GM12891 (cell line): ENCODE results near the gene GCNT2.
"Not testable (repeated sequence)": the region's sequence is repeated elsewhere in the genome, so short reads cannot be mapped to it uniquely, and the experiment has no call there.

Experiments used
- DNase-seq: peaks from one replicate; pipeline ENCODE4 v3.0.0; 2011; ENCODE audit warnings: low spot score; ENCODE audit not compliant: insufficient read length
- FAIRE-seq: peaks from 2 replicates; lab custom pipeline; 2011; peaks lifted over from hg19 to GRCh38; lab: Jason Lieb, UNC
- PAX5 ChIP-seq: IDR thresholded peaks from 2 replicates; pipeline ENCODE4 v1.6.1; 2011; ENCODE audit warnings: low read length, moderate library complexity, mild to moderate bottlenecking; ENCODE audit not compliant: insufficient read depth, severe bottlenecking
- POLR2A ChIP-seq: IDR thresholded peaks from 2 replicates; pipeline ENCODE4 v1.6.1; 2011; ENCODE audit warnings: low read depth, low read length, control low read depth
- POLR2AphosphoS5 ChIP-seq: IDR thresholded peaks from 2 replicates; pipeline ENCODE4 v1.6.1; 2011; ENCODE audit warnings: low read depth, low read length, control low read depth
- POU2F2 ChIP-seq: IDR thresholded peaks from 2 replicates; pipeline ENCODE4 v1.6.1; 2011; ENCODE audit warnings: low read depth, mild to moderate bottlenecking, control low read depth, low read length, moderate library complexity
- SPI1 ChIP-seq: IDR thresholded peaks from 2 replicates; pipeline ENCODE4 v1.6.1; 2011; ENCODE audit warnings: low read depth, low read length, control low read depth
- TAF1 ChIP-seq: IDR thresholded peaks from 2 replicates; pipeline ENCODE4 v1.6.1; 2011; ENCODE audit warnings: low read depth, low read length, control low read depth

The GCNT2 gene

DNA sequence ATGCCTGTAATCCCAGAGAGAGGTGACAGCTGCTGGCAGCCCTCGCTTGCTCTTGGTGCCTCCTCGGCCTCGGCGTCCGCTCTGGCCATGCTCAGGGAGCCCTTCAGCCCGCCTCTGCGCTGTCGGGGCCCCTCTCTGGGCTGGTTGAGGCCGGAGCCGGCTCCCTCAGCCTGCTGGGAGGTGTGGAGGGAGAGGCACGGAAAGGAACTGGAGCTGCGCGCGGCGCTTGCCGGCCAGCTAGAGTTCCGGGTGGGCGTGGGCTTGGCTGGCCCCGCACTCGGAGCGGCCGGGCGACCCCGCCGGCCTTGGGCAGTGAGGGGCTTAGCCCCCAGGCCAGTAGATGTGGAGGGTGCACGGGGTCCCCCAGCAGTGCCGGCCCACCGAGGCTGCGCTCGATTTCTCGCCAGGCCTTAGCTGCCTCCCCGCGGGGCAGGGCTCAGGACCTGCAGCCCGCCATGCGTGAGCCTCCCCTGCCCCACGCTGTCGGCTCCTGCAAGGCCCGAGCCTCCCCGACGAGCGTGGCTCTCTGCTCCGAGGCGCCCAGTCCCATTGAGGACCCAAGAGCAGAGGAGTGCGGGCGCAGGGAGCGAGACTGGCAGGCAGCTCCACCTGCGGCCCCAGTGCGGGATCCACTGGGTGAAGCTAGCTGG is 138.7 kb downstream of the GCNT2 start:
- no peak for FAIRE-seq

DNA sequence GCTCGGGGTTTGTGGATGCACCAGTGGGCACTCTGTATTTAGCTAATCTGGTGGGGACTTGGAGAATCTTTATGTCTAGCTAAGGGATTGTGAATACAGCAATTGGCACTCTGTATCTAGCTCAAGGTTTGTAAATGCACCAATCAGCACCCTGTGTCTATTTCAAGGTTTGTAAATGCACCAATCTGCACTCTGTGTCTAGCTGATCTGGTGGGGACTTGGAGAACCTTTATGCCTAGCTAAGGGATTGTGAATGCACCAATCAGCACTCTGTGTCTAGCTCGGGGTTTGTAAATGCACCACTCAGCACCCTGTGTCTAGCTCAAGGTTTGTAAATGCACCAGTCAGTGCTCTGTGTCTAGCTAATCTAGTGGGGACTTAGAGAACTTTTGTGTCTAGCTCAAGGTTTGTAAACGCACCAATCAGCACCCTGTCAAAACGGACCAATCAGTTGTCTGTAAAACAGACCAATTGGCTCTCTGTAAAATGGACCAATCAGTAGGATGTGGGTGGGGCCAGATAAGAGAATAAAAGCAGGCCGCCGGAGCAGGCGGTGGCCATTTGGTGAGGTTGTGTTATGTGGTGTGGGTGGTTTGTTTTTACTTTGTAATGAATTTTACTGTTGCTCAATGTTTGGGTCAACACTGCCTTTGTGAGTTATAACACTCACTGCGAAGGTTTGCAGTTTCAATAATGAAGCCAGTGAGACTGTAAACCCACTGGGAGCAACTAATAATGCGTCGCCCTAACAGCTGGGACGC is 139.5 kb downstream of the GCNT2 start:
- DNase-seq, FAIRE-seq: not testable (repeated sequence)

More for the DNA sequence above, 138.7 kb downstream of the GCNT2 start:
- DNase-seq = no peak
- TF ChIP-seq SPI1 = no peak
- no peak for TF ChIP-seq POLR2A

DNA sequence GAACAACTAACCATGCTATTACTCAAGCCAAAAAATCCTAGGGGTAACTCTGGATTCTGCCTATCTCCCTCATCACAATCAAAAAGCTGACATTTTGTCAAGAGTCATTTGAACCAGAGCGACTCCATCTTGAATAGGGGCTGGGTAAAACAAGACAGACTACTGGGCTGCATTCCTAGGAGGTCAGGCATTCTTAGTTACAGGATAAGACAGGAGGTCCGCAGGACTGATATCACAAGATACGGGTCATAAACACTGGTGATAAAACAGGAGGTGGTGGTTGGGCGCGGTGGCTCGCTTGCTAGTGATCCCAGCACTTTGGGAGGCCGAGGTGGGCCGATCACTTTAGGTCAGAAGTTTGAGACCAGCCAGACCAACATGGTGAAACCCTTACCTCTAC is 141.1 kb downstream of the GCNT2 start:
- FAIRE-seq = no peak
- DNase-seq = no peak
- TF ChIP-seq POLR2A (no peak), PAX5 (no peak), POLR2AphosphoS5 (no peak), TAF1 (no peak), SPI1 (no peak), POU2F2 (no peak)

DNA sequence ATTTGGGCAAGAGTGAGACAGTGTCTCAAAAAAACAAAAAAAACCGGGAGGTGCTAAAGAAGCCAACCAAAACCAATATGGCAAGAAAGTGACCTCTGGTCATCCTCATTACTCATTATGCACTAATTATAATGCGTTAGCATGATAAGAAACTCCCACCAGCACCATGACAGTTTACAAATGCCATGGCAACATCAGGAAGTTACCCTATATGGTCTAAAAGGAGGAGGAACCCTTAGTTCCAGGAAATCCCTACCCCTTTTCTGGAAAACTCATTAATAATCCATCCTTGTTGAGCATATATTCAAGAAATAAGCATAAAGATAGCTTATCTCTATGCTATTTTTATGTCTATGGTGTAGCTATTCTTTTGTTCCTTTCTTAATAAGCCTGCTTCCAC is 141.6 kb downstream of the GCNT2 start:
- TF ChIP-seq POLR2AphosphoS5 = no peak
- TF ChIP-seq TAF1 = no peak
- no peak for TF ChIP-seq POLR2A
- TF ChIP-seq PAX5 = no peak
- no peak for TF ChIP-seq SPI1
- no peak for TF ChIP-seq POU2F2

DNA sequence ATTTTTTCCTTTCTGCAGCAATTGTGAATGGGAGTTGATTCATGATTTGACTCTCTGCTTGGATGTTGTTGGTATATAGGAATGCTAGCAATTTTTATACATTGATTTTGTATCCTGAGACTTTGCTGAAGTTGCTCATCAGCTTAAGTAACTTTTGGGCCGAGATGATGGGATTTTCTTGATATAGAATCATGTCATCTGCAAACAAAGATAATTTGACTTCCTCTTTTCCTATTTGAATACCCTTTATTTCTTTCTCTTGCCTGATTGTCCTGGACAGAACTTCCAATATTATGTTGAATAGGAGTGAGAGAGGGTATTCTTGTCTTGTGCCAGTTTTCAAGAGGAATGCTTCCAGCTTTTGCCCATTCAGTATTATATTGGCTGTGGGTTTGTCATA is 144.4 kb downstream of the GCNT2 start:
- FAIRE-seq, DNase-seq: not testable (repeated sequence)

More for the DNA sequence above, 141.6 kb downstream of the GCNT2 start:
- DNase-seq (no peak), FAIRE-seq (no peak)

DNA sequence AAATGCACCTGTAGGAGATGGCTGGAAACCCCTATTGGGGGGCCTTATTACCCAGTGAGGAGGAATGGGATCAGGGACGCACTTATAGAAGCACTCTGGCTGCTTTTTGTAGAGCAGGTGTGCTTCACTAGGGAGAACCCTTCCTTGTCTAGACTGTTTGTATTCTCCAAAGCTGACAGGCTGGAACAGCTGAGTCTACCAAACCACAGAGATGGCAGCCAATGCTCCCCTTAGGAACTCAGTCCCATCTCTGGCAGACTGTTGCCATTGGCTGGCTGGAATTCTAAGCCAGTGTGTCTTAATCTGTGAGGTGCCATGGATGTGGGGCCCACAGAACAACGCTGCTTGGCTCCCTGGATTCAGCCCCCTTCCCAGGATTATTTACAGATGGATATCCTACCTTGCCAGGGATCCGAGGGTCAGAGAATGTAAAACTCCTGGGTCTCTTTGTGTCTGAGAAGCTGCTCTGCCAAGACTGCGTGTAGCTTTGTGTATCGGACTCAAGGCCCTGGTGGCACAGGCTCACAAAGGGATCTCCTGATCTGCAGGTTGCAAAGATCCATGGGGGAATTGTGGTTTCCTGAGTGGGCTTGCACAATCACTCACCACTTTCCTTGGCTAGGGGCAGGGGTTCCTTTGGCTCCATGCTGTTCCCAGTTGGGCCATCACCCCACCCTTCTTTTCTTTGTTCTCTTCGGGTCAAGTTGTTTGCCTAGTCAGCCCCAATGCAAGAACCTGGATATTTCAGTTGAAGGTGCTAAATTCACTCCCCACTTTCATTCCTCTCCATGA is 147.2 kb downstream of the GCNT2 start:
- DNase-seq = no peak
- TF ChIP-seq POLR2AphosphoS5 (no peak), TAF1 (no peak), POU2F2 (no peak), PAX5 (no peak), SPI1 (no peak), POLR2A (no peak)
- no peak for FAIRE-seq

DNA sequence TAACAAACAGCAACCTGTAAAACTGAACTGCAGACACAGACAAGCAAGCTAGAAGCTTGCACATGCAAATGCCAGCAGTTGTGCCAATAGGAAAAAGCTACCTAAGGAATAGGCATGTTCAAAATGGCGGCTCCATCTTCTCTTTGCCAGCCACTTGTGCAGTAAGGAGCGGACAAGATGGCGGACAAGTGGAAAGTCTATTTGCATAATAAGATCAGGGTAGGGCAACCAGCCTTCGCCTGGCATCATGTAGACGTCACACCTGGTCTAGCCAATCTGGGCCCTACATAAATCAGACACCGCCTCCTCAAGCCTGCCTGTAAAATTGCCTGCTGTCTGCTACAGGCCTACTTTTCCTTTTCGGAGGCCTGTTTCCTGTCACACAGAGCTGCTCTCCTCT is 155.3 kb downstream of the GCNT2 start:
- FAIRE-seq (no peak), DNase-seq (no peak)
- TF ChIP-seq TAF1 (no peak), POLR2A (no peak), POLR2AphosphoS5 (no peak), PAX5 (no peak), SPI1 (no peak), POU2F2 (no peak)

DNA sequence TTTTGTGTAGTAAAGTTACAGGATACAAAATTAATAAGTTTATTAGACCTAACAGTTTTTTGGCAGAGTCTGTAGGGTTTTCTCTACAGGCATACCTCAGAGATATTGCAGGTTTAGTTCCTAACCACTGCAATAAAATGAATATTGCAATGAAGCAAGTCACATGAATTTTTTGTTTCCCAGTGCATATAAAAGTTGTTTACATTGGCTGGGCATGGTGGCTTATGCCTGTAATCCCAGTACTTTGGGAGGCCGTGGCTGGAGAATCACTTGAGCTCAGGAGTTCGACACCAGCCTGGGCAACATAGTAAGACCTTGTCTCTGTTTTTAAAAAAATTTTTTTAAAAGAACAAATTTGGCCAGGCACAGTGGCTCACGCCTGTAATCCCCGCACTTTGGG is 157.3 kb downstream of the GCNT2 start:
- DNase-seq (no peak), FAIRE-seq (no peak)
- TF ChIP-seq POU2F2 (no peak), POLR2AphosphoS5 (no peak), TAF1 (no peak), SPI1 (no peak), POLR2A (no peak), PAX5 (no peak)
